Lower lobe of right lung (tissue), 2 donors: ENCODE data around the gene RPL35A. TPM values are rescaled to one million over a fixed set of nuclear protein-coding genes. Genes with fewer than 3 reads are reported as not detected.
"Not testable (repeated sequence)": the region's sequence is repeated elsewhere in the genome, so short reads cannot be mapped to it uniquely, and the experiment has no call there.

Experiments
- ATAC-seq, 2 donors: fragments of 200-7000 bp; cut with Tn5 transposase; one replicate each; pipeline ENCODE4 v1.9.1; 2020 to 2022; ENCODE audit warnings: mild to moderate bottlenecking in 2 of 2, moderate library complexity in 2 of 2
- DNase-seq: peaks from one replicate; pipeline ENCODE4 v3.0.0-alpha.2; 2020
- H3K27ac ChIP-seq: fragments of 200-600 bp; one replicate; pipeline ENCODE4 v1.8.0; 2022
- H3K27me3 ChIP-seq: fragments of 200-600 bp; one replicate; pipeline ENCODE4 v1.8.0; 2022; ENCODE audit warnings: low read depth
- H3K36me3 ChIP-seq: fragments of 200-600 bp; one replicate; pipeline ENCODE4 v1.8.0; 2022; ENCODE audit warnings: mild to moderate bottlenecking
- H3K4me1 ChIP-seq: fragments of 200-600 bp; one replicate; pipeline ENCODE4 v1.8.0; 2022
- H3K4me3 ChIP-seq: fragments of 200-600 bp; one replicate; pipeline ENCODE4 v1.8.0; 2022; ENCODE audit warnings: mild to moderate bottlenecking
- H3K9me3 ChIP-seq: fragments of 200-600 bp; one replicate; pipeline ENCODE4 v1.8.0; 2022
- intact Hi-C: fragments of 100-400 bp; cut with DNase I; formaldehyde crosslinking; loops from one replicate; pipeline ENCODE4 v1.11.0; 2022
- long read RNA-seq: library from polyadenylated mRNA; unstranded; transcript quantifications from one replicate; pipeline ENCODE4 v2.0.0, GENCODE V29; 2021
- total RNA-seq: library from RNA; stranded (reverse); fragmentation: NEBNext Ultra II Directional; extraction: Animal tissue kit (Norgen Biotek cat#: 25700); gene quantifications from one replicate; pipeline ENCODE4 v1.2.1, GENCODE V29; 2021
- TF ChIP-seq, protein P1 (sequence below): fragments of 200-600 bp; IDR thresholded peaks from one replicate; pipeline ENCODE4 v1.8.0; 2022; ENCODE audit warnings: antibody characterized with exemption, mild to moderate bottlenecking
- donor health status: DM: no; HTN: yes; CAD: no; lungs with severe emphysema.

RPL35A gene
- total RNA-seq = 692 TPM
- long read RNA-seq, transcript RPL35A-206 (5 exons, 1,444 nt) = major isoform, 266 of 285 reads
- long read RNA-seq, partial matches to known transcripts = 12 of 285 reads
- long read RNA-seq, other reads (novel, unspliced or antisense) = 3 of 285 reads

DNA sequence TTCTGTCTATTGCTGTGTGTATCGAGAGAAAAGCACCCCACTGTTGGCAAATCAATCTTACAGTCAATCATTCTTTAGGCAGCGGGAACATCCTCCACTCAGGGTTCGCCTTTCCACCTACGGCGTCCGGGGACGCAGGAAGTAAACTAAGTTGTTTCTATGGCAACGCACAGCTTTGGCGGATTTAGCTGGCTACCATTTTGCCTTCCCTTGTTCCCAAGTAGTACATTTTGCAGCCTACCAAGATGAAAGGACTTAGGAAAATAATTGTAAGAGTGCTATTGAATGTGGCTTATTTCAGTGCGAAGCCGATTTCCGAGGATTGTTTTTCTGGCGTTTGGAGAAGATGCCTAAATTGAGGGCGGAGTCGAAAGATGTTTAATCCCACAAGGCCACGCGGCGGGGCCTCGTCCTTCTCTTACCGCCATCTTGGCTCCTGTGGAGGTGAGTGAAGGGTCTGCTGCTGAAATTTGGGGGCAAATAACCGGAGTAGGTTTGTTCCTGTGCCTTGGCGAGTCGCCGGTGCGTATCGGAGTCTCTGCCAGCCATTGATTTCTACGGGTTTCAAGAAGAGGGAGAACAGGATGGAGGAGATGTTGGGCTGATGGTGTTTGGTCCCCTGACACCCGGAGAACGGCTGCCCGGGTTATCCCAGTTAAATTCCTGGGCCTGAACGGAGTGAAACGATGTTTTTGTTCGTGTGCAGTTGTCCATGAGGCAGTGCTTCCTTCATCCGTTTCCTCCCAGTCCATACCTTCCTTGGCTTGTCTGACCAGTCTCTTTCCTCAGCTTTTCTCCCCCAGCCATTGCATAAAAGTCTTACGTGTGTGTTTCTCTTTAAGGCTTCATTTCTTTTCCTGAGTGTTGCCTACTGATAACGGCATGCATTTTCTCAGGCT is at the start of gene RPL35A:
RPL35A (plus strand) TSS at position 413 of the 899 bp plus-strand sequence. CDS start 778 bp downstream, outside the sequence.
- no peaks in the 10 kb centered on the region for H3K9me3 ChIP-seq
- intact Hi-C loops = no loop called here
- H3K4me3 ChIP-seq = peak within 1 kb of the TSS; percentile 87
- DNase-seq (peak; percentile 92), ATAC-seq (peak; percentile 95 to 97)
- peaks cover 44% of the 10 kb centered on the region for H3K36me3 ChIP-seq
- TF ChIP-seq, protein P1, sequence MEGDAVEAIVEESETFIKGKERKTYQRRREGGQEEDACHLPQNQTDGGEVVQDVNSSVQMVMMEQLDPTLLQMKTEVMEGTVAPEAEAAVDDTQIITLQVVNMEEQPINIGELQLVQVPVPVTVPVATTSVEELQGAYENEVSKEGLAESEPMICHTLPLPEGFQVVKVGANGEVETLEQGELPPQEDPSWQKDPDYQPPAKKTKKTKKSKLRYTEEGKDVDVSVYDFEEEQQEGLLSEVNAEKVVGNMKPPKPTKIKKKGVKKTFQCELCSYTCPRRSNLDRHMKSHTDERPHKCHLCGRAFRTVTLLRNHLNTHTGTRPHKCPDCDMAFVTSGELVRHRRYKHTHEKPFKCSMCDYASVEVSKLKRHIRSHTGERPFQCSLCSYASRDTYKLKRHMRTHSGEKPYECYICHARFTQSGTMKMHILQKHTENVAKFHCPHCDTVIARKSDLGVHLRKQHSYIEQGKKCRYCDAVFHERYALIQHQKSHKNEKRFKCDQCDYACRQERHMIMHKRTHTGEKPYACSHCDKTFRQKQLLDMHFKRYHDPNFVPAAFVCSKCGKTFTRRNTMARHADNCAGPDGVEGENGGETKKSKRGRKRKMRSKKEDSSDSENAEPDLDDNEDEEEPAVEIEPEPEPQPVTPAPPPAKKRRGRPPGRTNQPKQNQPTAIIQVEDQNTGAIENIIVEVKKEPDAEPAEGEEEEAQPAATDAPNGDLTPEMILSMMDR = no peak
- H3K27ac ChIP-seq = peak within 1 kb of the TSS; percentile 94
- H3K4me1 ChIP-seq = peaks cover 40% of the 10 kb centered on the region
- no peaks in the 10 kb centered on the region for H3K27me3 ChIP-seq

DNA sequence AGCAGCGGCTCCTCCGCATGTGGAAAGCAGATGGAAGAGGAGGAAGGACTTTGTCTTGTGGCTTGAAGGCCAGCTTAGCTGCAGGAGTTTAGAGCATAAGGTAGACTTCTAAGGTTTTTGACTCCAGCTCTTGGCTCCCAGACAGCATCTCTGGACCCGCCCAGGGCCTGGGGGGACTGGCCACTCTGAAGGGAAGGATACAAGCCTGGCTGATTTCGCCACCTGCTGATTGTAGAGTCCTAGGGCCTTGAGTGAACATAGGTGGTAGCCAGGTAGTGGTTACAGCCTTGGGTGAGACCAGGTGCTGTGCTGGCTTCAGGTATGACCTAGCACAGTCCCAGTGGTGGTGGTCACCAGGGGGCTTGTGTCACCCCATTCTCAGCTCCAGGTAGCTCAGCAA is 48.4 kb upstream of the RPL35A start:
- peaks cover 10% of the 10 kb centered on the region for H3K4me1 ChIP-seq
- DNase-seq (no peak), ATAC-seq (no peak)
- no peaks in the 10 kb centered on the region for H3K36me3 ChIP-seq
- intact Hi-C loops = no loop called here
- TF ChIP-seq, protein P1 = no peak
- no peak overlapping the region for H3K27ac ChIP-seq
- H3K4me3 ChIP-seq = no peak overlapping the region
- H3K27me3 ChIP-seq = no peaks in the 10 kb centered on the region
- no peaks in the 10 kb centered on the region for H3K9me3 ChIP-seq

DNA sequence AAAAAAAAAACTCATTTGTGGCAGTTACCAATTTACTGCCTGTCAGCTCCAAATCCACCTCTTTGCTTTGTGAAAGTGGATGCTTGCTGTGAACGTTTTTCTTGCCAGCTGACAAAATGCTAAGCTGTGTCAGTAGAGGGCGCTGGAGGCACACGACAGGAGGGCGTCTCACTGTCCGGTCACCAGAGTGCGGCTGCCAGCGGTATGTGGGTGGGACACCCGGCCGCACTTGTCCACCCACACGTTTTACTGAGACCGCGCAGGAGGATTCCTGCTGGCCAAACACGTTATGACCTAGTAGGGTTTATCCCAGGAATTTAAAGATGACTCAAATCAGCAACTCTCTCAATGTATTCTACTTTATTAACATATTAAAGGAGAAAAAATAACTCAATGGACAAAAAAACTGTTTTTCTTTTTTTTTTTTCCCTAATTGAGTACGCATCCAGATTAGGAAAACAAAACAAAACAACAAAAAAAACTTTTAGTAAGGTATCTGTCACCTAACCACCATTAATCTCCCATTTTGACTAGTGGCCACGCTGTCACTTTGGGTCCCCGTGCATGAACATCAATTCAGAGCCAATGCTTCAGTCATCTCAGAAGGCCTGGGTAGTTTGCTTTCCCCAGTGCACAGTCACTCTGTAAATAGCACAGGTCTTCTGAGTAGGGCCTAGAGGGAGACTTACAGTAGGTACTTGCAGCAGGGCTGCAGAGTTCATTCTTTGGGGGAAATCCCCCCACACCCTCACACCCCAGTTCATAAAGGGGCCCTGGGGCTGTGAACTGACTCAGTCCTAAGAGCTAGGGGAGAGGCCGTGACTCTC is 43.8 kb upstream of the RPL35A start:
- intact Hi-C loops = no loop called here

GRCh38 chr3:197906850-197907187 is 43.2 kb upstream of the RPL35A start:
- intact Hi-C loops = no loop called here
- Histone ChIP-seq H3K4me1 (peaks cover 10% of the 10 kb centered on the region), H3K27me3 (no peaks in the 10 kb centered on the region), H3K9me3 (no peaks in the 10 kb centered on the region), H3K4me3 (no peak overlapping the region), H3K27ac (no peak overlapping the region), H3K36me3 (no peaks in the 10 kb centered on the region)
- DNase-seq (no peak), ATAC-seq (no peak)
- TF ChIP-seq, protein P1 = no peak

More for the DNA sequence above, 43.8 kb upstream of the RPL35A start:
- Histone ChIP-seq H3K36me3 (no peaks in the 10 kb centered on the region), H3K4me3 (no peak overlapping the region), H3K27ac (no peak overlapping the region), H3K27me3 (no peaks in the 10 kb centered on the region), H3K9me3 (no peaks in the 10 kb centered on the region), H3K4me1 (peaks cover 10% of the 10 kb centered on the region)
- DNase-seq (peak; percentile 89), ATAC-seq (peak; percentile 99 to 100)
- TF ChIP-seq, protein P1 = peak; percentile 86

GRCh38 chr3:197907196-197907595 is 42.8 kb upstream of the RPL35A start:
- Histone ChIP-seq H3K4me1 (peaks cover 10% of the 10 kb centered on the region), H3K27me3 (no peaks in the 10 kb centered on the region), H3K27ac (no peak overlapping the region), H3K9me3 (no peaks in the 10 kb centered on the region), H3K36me3 (no peaks in the 10 kb centered on the region), H3K4me3 (no peak overlapping the region)
- TF ChIP-seq, protein P1 = no peak
- no peak for ATAC-seq
- no peak for DNase-seq
- intact Hi-C loops = no loop called here

- DNase-seq, ATAC-seq, H3K27ac ChIP-seq, H3K27me3 ChIP-seq, H3K9me3 ChIP-seq, H3K36me3 ChIP-seq, H3K4me3 ChIP-seq, intact Hi-C loops: not testable (repeated sequence)
- H3K4me1 ChIP-seq = peaks cover 10% of the 10 kb centered on the region
Measured at GRCh38 chr3:197908550-197908949, 41.4 kb upstream of the RPL35A start.
